Epithelial cell of esophagus (primary cell): ENCODE measurements around the gene HMCN1.
"Not testable (repeated sequence)": the region's sequence is repeated elsewhere in the genome, so short reads cannot be mapped to it uniquely, and the experiment has no call there.

Source experiments
- DNase-seq: peaks from one replicate; pipeline ENCODE4 v3.0.0; 2010; ENCODE audit warnings: low read depth
- H3K4me3 ChIP-seq: 2 replicates; pipeline ENCODE4 v1.5.1; 2011; ENCODE audit warnings: mild to moderate bottlenecking, low read length, control low read depth
- CTCF ChIP-seq: IDR thresholded peaks from 2 replicates; pipeline ENCODE4 v1.5.1; 2011; ENCODE audit warnings: low read depth, mild to moderate bottlenecking, low read length, control low read depth, inconsistent platforms; ENCODE audit not compliant: insufficient read depth; ENCODE audit errors: missing control alignments

HMCN1 gene

GRCh38 chr1:185785586-185785985, 51.4 kb downstream of the HMCN1 start:
- DNase-seq = no peak
- no peak overlapping the region for H3K4me3 ChIP-seq
- no peak for TF ChIP-seq CTCF

DNA sequence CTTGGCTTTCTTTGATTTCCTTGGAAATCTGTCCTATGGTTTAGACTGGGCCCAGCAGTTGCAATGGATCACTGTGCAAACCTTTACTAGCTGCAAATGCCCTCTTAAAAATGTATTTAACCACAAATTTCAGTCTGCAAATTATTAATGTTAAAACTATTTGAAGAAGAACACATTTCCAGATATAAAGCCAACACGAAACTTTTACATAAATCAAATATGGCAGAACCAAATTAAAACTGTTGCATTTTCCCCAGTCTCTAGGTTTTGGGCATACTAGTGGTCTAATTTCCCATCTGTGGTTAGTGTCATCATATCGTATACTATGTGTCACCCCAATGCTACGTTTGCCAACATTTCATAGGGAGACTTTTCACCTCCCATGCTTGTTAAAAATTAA, 52.3 kb downstream of the HMCN1 start:
- no peak for DNase-seq
- H3K4me3 ChIP-seq = no peak overlapping the region
- TF ChIP-seq CTCF = no peak

GRCh38 chr1:185787238-185787637, 53.0 kb downstream of the HMCN1 start:
- H3K4me3 ChIP-seq = no peak overlapping the region
- no peak for TF ChIP-seq CTCF
- DNase-seq = no peak

- no peak for TF ChIP-seq CTCF
- no peak for DNase-seq
These were observed 54.2 kb downstream of the HMCN1 start for GRCh38 chr1:185788386-185788785.

DNA sequence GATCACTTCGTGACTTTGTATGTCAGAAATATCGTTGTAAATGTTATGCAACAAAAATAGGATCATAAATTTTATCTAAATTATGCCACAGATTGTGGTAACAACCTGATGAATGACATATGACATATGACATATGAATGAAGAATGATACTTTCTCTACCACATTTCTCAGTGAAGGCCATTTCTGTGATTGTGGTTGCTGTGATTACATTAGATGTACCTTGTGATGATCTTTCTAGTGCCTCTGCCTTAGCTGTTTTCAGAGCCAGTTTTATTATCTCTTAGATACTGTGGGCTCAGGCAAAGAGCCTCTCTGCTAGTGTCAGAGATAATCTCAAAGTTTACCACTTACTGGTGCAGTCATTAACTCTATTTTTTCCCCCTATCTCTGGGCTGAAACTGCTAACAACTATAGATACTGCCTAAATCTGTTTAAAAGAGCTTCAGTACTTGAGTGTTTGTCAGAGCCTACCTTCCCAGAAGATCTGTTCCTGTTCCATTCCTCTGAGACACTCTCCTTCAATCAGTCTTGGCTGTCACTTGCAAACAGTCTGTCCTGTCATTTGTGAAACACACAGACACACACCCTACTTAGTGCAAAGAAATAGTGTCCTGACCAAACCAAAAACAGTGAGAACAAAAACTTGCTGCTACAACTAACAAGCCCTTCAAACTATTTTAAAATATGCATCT, 55.5 kb downstream of the HMCN1 start:
- no peak overlapping the region for H3K4me3 ChIP-seq
- no peak for TF ChIP-seq CTCF
- DNase-seq = no peak

More at GRCh38 chr1:185788386-185788785, 54.2 kb downstream of the HMCN1 start:
- H3K4me3 ChIP-seq = no peak overlapping the region

- no peak for TF ChIP-seq CTCF
- DNase-seq = no peak
- H3K4me3 ChIP-seq = no peak overlapping the region
These were observed 56.1 kb downstream of the HMCN1 start for GRCh38 chr1:185790194-185790735.

GRCh38 chr1:185792040-185792439, 57.8 kb downstream of the HMCN1 start:
- no peak overlapping the region for H3K4me3 ChIP-seq
- DNase-seq = no peak
- no peak for TF ChIP-seq CTCF

- H3K4me3 ChIP-seq, DNase-seq: not testable (repeated sequence)
These were observed 60.3 kb downstream of the HMCN1 start for GRCh38 chr1:185794495-185794894.
